Muscle of leg (tissue), 16 donors: ENCODE data around the gene ANOS1. TPM values are rescaled to one million over a fixed set of nuclear protein-coding genes. Genes with fewer than 3 reads are reported as not detected.
A peak's percentile ranks its signal among the peaks of the same experiment; 100 is the strongest.
"Not testable (repeated sequence)": the region's sequence is repeated elsewhere in the genome, so short reads cannot be mapped to it uniquely, and the experiment has no call there.

Source experiments
- DNase-seq: peaks from one replicate; pipeline ENCODE4 v3.0.0; 2013
- H3K27ac ChIP-seq: one replicate; pipeline ENCODE4 v1.5.1; 2013; ENCODE audit warnings: mild to moderate bottlenecking, low read length, control low read depth
- H3K27me3 ChIP-seq: one replicate; pipeline ENCODE4 v1.6.1; 2013; ENCODE audit warnings: low read length; ENCODE audit not compliant: control insufficient read depth, insufficient read depth
- H3K36me3 ChIP-seq: one replicate; pipeline ENCODE4 v1.6.1; 2013; ENCODE audit warnings: low read length; ENCODE audit not compliant: control insufficient read depth, insufficient read depth
- H3K4me1 ChIP-seq: one replicate; pipeline ENCODE4 v1.6.1; 2013; ENCODE audit warnings: low read length; ENCODE audit not compliant: control insufficient read depth, insufficient read depth
- H3K4me3 ChIP-seq: one replicate; pipeline ENCODE4 v1.5.1; 2013; ENCODE audit warnings: low read length, control low read depth
- H3K9me3 ChIP-seq: replicated peaks from 2 replicates; pipeline ENCODE4 v1.6.1; 2013; ENCODE audit warnings: low read depth, low read length; ENCODE audit not compliant: control insufficient read depth
- WGBS: methylation state at CpG from one replicate; pipeline ENCODE4 v1.1.5; 2013; ENCODE audit warnings: missing lambda C conversion rate; ENCODE audit not compliant: insufficient coverage; 5-methylcytosine and 5-hydroxymethylcytosine counted together
- long read RNA-seq, 11 donors: transcript quantifications; one replicate each; lab custom pipeline, GENCODE V29; 2026
- polyA plus RNA-seq, 8 donors: library from polyadenylated mRNA; unstranded; fragments of 120-200 nt; gene quantifications; one replicate each; pipeline versions ENCODE4 v1.2.1 to v1.2.3, GENCODE V29; 2013; ENCODE audit warnings: inconsistent platforms in 1 of 8, low replicate concordance in 1 of 8; ENCODE audit not compliant: insufficient read length in 8 of 8, insufficient read depth in 1 of 8
- total RNA-seq: library from RNA; stranded (reverse); fragments of 120-200 nt; gene quantifications from one replicate; pipeline ENCODE4 v1.2.4, GENCODE V29; 2013

The ANOS1 gene, protein sequence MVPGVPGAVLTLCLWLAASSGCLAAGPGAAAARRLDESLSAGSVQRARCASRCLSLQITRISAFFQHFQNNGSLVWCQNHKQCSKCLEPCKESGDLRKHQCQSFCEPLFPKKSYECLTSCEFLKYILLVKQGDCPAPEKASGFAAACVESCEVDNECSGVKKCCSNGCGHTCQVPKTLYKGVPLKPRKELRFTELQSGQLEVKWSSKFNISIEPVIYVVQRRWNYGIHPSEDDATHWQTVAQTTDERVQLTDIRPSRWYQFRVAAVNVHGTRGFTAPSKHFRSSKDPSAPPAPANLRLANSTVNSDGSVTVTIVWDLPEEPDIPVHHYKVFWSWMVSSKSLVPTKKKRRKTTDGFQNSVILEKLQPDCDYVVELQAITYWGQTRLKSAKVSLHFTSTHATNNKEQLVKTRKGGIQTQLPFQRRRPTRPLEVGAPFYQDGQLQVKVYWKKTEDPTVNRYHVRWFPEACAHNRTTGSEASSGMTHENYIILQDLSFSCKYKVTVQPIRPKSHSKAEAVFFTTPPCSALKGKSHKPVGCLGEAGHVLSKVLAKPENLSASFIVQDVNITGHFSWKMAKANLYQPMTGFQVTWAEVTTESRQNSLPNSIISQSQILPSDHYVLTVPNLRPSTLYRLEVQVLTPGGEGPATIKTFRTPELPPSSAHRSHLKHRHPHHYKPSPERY
- total RNA-seq = 16.7 TPM
- 10 to 100 TPM; 17.7 to 44.1 (median 27.1) TPM for polyA plus RNA-seq
- long read RNA-seq, donor 1, full-length matches to known transcripts = 2 of 7 reads
- long read RNA-seq, donor 1, partial matches to known transcripts = 5 of 7 reads
- long read RNA-seq, donor 1, other reads (novel, unspliced or antisense) = 0 of 7 reads
- long read RNA-seq, donor 2 = 0 reads
- long read RNA-seq, donor 3, full-length matches to known transcripts = 3 of 14 reads
- long read RNA-seq, donor 3, partial matches to known transcripts = 11 of 14 reads
- long read RNA-seq, donor 3, other reads (novel, unspliced or antisense) = 0 of 14 reads
- long read RNA-seq, donor 4, full-length matches to known transcripts = 1 of 7 reads
- long read RNA-seq, donor 4, partial matches to known transcripts = 6 of 7 reads
- long read RNA-seq, donor 4, other reads (novel, unspliced or antisense) = 0 of 7 reads
- long read RNA-seq, donor 5, full-length matches to known transcripts = 7 of 45 reads
- long read RNA-seq, donor 5, partial matches to known transcripts = 38 of 45 reads
- long read RNA-seq, donor 5, other reads (novel, unspliced or antisense) = 0 of 45 reads
- long read RNA-seq, donor 6, full-length matches to known transcripts = 1 of 6 reads
- long read RNA-seq, donor 6, partial matches to known transcripts = 5 of 6 reads
- long read RNA-seq, donor 6, other reads (novel, unspliced or antisense) = 0 of 6 reads
- long read RNA-seq, donor 7, partial matches to known transcripts = 13 of 13 reads
- long read RNA-seq, donor 7, other reads (novel, unspliced or antisense) = 0 of 13 reads
- long read RNA-seq, donor 8, full-length matches to known transcripts = 2 of 2 reads
- long read RNA-seq, donor 8, partial matches to known transcripts = 0 of 2 reads
- long read RNA-seq, donor 8, other reads (novel, unspliced or antisense) = 0 of 2 reads
- long read RNA-seq, donor 9, full-length matches to known transcripts = 3 of 11 reads
- long read RNA-seq, donor 9, partial matches to known transcripts = 8 of 11 reads
- long read RNA-seq, donor 9, other reads (novel, unspliced or antisense) = 0 of 11 reads
- long read RNA-seq, donor 10, full-length matches to known transcripts = 1 of 11 reads
- long read RNA-seq, donor 10, partial matches to known transcripts = 10 of 11 reads
- long read RNA-seq, donor 10, other reads (novel, unspliced or antisense) = 0 of 11 reads
- long read RNA-seq, donor 11, full-length matches to known transcripts = 3 of 14 reads
- long read RNA-seq, donor 11, partial matches to known transcripts = 11 of 14 reads
- long read RNA-seq, donor 11, other reads (novel, unspliced or antisense) = 0 of 14 reads

DNA sequence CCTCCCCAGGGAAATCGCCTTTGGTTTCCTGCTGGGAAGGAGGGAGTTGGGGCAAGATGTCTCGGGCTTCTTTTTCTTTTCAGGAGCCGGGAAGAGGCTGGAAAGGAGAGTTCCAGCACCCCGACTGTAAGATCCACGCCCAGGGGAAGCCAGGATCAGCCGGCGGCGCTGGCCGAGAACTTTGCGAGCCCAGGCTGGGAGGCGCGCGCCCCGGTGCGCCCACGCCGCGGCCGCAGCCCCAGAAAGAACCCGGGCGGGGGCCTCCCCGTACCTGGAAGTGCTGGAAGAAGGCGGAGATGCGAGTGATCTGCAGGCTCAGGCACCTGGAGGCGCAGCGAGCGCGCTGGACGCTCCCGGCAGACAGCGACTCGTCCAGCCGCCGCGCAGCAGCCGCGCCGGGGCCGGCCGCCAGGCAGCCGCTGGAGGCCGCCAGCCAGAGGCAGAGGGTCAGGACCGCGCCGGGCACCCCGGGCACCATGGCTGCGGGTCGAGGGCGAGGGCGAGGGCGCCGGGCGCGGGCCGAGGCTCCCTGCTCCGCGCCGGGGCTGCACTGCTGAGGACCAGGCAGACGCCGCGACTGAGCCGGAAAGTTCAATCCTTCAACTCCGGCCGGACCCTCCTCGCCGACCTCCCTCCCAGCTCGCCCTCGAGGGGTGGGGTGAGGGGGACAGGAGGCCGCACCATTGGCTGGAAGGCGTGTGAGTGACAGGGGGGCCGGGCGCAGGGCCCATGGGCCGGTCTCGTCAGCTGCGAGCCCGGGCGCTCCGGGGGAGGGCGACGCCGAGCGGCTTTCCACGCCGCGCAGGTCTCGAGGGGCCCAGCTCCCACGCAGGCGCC is at the start of gene ANOS1:
TSS of gene ANOS1 (minus strand) at position 579 of the 837 bp plus-strand sequence. CDS start at position 478, 101 bp downstream.
- Histone ChIP-seq H3K9me3 (no peaks in the 10 kb centered on the region), H3K36me3 (no peaks in the 10 kb centered on the region), H3K27ac (no peak within 1 kb of the TSS), H3K4me1 (peaks cover 6% of the 10 kb centered on the region), H3K27me3 (peaks cover 62% of the 10 kb centered on the region), H3K4me3 (peak within 1 kb of the TSS; percentile 56)
- whole genome bisulfite sequencing = under 1% methylated on average over 86 of the region's 88 CpGs
- peak; percentile 89 for DNase-seq

DNA sequence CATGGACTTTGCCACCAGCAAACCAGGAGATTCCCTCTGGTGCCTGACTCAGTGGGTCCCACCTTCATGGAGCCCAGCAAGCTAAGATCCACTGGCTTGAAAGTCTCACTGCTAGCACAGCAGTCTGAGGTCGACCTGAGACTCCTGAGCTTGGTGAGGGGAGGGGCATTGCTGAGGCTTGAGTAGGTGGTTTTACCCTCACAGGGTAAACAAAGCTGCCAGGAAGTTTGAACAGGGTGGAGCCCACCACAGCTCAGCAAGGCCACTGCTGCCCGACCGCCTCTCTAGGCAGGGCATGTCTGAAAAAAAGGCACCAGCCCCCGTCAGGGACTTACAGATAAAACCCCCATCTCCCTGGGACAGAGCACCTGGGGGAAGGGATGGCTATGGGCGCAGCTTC is 41.2 kb upstream of the ANOS1 start:
- no peak overlapping the region for H3K27ac ChIP-seq
- no peak overlapping the region for H3K4me3 ChIP-seq
- no peak for DNase-seq
- peaks cover 15% of the 10 kb centered on the region for H3K27me3 ChIP-seq
- WGBS = 75% methylated on average over 5 of the region's 5 CpGs
- H3K9me3 ChIP-seq = no peaks in the 10 kb centered on the region
- H3K4me1 ChIP-seq = no peaks in the 10 kb centered on the region
- no peaks in the 10 kb centered on the region for H3K36me3 ChIP-seq

- peaks cover 8% of the 10 kb centered on the region for H3K27me3 ChIP-seq
- no peaks in the 10 kb centered on the region for H3K4me1 ChIP-seq
- no peak overlapping the region for H3K4me3 ChIP-seq
- no CpG with 5 or more reads among the region's 2 CpGs for WGBS
- no peak for DNase-seq
- no peak overlapping the region for H3K27ac ChIP-seq
- no peaks in the 10 kb centered on the region for H3K9me3 ChIP-seq
- H3K36me3 ChIP-seq = no peaks in the 10 kb centered on the region
These were observed 28.1 kb upstream of the ANOS1 start for GRCh38 chrX:8760021-8760420.

DNA sequence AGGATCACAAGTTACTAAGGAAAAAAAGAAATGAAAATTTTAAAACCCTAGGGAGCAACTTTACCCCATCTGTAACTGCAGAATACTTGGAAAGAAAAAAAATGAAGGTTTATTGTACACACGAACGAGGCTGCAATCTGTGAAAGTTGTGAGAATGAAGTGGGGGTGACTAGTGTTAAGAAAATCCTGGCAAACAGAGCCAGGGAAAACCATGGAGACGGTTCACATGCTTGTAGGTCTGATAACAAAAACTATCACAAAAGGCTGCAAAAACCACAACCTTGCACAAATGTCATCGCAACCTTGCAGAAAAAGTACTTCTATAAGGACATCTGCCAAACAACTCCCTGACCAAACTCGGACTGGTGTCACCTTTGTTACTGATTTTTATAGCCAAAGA is 26.8 kb upstream of the ANOS1 start:
- H3K27ac ChIP-seq, H3K9me3 ChIP-seq, DNase-seq, H3K4me3 ChIP-seq, H3K36me3 ChIP-seq, H3K4me1 ChIP-seq: not testable (repeated sequence)
- WGBS = 20% methylated on average over 1 of the region's 5 CpGs
- peaks cover 10% of the 10 kb centered on the region for H3K27me3 ChIP-seq

DNA sequence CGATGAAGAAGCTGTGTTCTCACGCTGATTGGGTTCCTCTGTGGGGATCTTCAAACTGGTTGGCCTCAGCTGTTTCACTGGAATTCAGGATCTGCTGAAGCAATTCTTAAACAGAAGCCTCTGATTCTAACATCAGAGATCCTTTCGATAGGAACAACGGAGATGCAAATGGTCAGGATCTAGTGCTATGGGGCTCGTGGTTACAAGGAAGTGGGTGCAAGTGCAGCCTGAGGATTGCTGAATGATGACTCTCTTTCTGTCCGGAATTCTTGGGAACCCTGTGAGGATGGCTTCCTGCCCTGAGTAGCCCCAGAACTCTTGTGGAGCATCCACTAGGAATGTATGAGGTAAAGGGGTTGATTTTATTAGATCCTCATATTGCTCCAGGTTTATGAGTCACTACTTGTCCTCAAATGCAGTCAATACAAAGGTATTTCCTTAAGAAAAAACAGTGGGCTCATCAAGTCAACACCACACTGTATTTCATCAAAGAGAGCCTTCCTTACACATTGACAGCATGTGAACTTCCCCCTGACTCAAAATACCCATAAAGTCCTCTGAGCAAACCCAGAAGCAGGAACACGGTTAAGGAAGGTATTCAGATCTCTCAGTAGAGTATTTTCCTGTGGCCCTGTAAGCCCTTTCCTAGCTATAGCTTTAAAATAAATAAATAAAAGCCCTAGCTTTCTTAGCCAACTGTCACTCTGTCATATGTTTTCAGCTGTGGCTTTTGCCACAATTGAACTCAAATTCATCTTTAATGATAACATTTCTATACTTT is 25.9 kb upstream of the ANOS1 start:
- H3K27ac ChIP-seq, H3K4me3 ChIP-seq, DNase-seq, H3K9me3 ChIP-seq, H3K36me3 ChIP-seq, H3K4me1 ChIP-seq: not testable (repeated sequence)
- H3K27me3 ChIP-seq = peaks cover 10% of the 10 kb centered on the region
- no CpG with 5 or more reads among the region's 7 CpGs for WGBS

- Histone ChIP-seq H3K27me3 (peaks cover 17% of the 10 kb centered on the region), H3K27ac (no peak overlapping the region), H3K36me3 (no peaks in the 10 kb centered on the region), H3K9me3 (no peaks in the 10 kb centered on the region), H3K4me1 (no peaks in the 10 kb centered on the region), H3K4me3 (no peak overlapping the region)
- DNase-seq = no peak
These were observed 23.9 kb upstream of the ANOS1 start for GRCh38 chrX:8755813-8756212.

DNA sequence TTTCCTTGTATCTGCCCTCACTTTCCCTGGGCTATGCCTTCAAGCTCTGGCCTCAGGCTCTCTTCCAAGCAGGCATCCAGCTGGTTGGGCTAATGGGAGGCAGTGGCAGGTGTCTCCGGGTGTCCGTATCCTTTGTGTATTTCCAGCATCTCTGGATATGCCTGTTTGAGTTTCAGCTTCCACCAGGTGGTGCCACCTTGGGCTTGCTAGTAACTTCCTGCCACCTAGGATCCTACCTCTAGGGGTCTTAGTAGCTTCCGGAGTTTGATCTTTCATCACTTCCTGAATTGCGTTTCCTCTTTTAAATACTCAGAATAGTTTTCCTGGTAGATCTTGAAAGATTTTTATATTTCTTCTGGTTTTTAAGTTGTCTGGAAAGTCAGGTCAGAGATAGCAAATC is 23.2 kb upstream of the ANOS1 start:
- H3K4me3 ChIP-seq = no peak overlapping the region
- no peak overlapping the region for H3K27ac ChIP-seq
- 79% methylated on average over 2 of the region's 4 CpGs for WGBS
- no peaks in the 10 kb centered on the region for H3K4me1 ChIP-seq
- H3K36me3 ChIP-seq = no peaks in the 10 kb centered on the region
- DNase-seq = no peak
- peaks cover 18% of the 10 kb centered on the region for H3K27me3 ChIP-seq
- no peaks in the 10 kb centered on the region for H3K9me3 ChIP-seq

- H3K27ac ChIP-seq = no peak overlapping the region
- no peaks in the 10 kb centered on the region for H3K4me1 ChIP-seq
- H3K4me3 ChIP-seq = no peak overlapping the region
- no peaks in the 10 kb centered on the region for H3K36me3 ChIP-seq
- no peak for DNase-seq
- H3K27me3 ChIP-seq = peaks cover 16% of the 10 kb centered on the region
- H3K9me3 ChIP-seq = no peaks in the 10 kb centered on the region
These were observed 17.8 kb upstream of the ANOS1 start for GRCh38 chrX:8749697-8750096.
